Suprapubic skin (tissue), 3 donors: Measurements from ENCODE around the gene GFOD2.

Experiments used
- POLR2A ChIP-seq, 2 donors: fragments of 450-650 bp; IDR thresholded peaks; one replicate each; pipeline ENCODE4 v1.6.1; 2017; ENCODE audit warnings: antibody characterized with exemption in 2 of 2, mild to moderate bottlenecking in 2 of 2, moderate library complexity in 2 of 2
- TF ChIP-seq, protein P1 (sequence below), 2 donors: fragments of 200-600 bp in 1 of 2; fragments of 450-650 bp in 1 of 2; sonication (generic) in 1 of 2; IDR thresholded peaks; one replicate each; pipeline ENCODE4 v1.5.1; 2016 to 2019; ENCODE audit warnings: antibody characterized with exemption in 2 of 2, mild to moderate bottlenecking in 1 of 2, moderate library complexity in 1 of 2

DNA sequence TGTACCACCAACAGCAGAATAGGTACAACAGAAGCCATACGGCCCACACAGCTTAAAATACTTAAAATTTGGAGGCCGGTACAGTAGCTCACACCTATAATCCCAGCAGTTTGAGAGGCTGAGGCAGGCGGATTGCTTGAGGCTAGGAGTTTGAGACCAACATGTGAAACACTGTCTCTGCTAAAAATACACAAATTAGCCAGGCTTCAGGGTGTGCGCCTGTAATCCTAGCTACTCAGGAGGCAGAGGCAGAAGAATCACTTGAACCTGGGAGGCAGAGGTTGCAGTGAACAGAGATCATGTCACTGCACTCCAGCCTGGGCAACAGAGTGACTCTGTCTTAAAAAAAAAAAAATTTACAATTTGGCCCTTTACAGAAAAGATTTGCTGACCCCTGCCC is 17.0 kb downstream of the GFOD2 start:
- TF ChIP-seq POLR2A (IDR thresholded peaks at IDR 0.05) = no peak
- TF ChIP-seq, protein P1, sequence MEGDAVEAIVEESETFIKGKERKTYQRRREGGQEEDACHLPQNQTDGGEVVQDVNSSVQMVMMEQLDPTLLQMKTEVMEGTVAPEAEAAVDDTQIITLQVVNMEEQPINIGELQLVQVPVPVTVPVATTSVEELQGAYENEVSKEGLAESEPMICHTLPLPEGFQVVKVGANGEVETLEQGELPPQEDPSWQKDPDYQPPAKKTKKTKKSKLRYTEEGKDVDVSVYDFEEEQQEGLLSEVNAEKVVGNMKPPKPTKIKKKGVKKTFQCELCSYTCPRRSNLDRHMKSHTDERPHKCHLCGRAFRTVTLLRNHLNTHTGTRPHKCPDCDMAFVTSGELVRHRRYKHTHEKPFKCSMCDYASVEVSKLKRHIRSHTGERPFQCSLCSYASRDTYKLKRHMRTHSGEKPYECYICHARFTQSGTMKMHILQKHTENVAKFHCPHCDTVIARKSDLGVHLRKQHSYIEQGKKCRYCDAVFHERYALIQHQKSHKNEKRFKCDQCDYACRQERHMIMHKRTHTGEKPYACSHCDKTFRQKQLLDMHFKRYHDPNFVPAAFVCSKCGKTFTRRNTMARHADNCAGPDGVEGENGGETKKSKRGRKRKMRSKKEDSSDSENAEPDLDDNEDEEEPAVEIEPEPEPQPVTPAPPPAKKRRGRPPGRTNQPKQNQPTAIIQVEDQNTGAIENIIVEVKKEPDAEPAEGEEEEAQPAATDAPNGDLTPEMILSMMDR (IDR thresholded peaks at IDR 0.05) = no peak
